HEK293 (cell line): ENCODE measurements around the gene MPZL1.

Experiments used
- CTCF ChIA-PET: fragments of 350-600 bp; formaldehyde crosslinking; extraction: SDS; loops from one replicate; lab custom pipeline; 2021; ENCODE audit warnings: antibody characterized with exemption; lab: Yijun Ruan, JAX
- POLR2A ChIA-PET: fragments of 300-600 bp; formaldehyde crosslinking; extraction: SDS; loops from one replicate; lab custom pipeline; 2020; ENCODE audit warnings: antibody characterized with exemption, inconsistent platforms; lab: Yijun Ruan, JAX
- H3K27ac ChIP-seq: fragments of 200-500 bp; sonication (Bioruptor generic); 2 replicates; pipeline ENCODE4 v1.5.1; 2014; ENCODE audit warnings: low read depth, low read length, control low read depth, inconsistent platforms; ENCODE audit errors: extremely low read depth
- H3K36me3 ChIP-seq, 2 experiments: fragments of 200-500 bp in 1 of 2; sonication (Bioruptor generic) in 1 of 2; 1 replicate in 1 of 2; 2 replicates in 1 of 2; pipeline ENCODE4 v1.5.1; 2014 to 2017; ENCODE audit warnings: inconsistent platforms in 2 of 2, low read length in 2 of 2; ENCODE audit not compliant: control insufficient read depth in 2 of 2, insufficient read depth in 1 of 2
- H3K4me1 ChIP-seq: fragments of 200-500 bp; sonication (Bioruptor generic); 2 replicates; pipeline ENCODE4 v1.5.1; 2014; ENCODE audit warnings: mild to moderate bottlenecking, low read length, inconsistent platforms; ENCODE audit not compliant: control insufficient read depth, insufficient read depth
- H3K4me3 ChIP-seq: 2 replicates; pipeline ENCODE4 v1.5.1; 2011; ENCODE audit warnings: low read depth, mild to moderate bottlenecking, control low read depth, low read length, moderate library complexity
- H3K9me3 ChIP-seq: fragments of 200-500 bp; sonication (Bioruptor generic); 2 replicates; pipeline ENCODE4 v1.5.1; 2014; ENCODE audit warnings: low read depth, low read length, inconsistent platforms; ENCODE audit not compliant: control insufficient read depth, insufficient read depth
- KLF1 ChIP-seq: fragments of 450-650 bp; formaldehyde crosslinking; IDR thresholded peaks from 2 replicates; pipeline ENCODE4 v1.5.1; 2016; ENCODE audit warnings: missing biosample characterization, missing genetic modification characterization
- MEIS1 ChIP-seq: sonication (generic); formaldehyde crosslinking; IDR thresholded peaks from 2 replicates; pipeline ENCODE4 v1.8.1; 2022; ENCODE audit warnings: missing genetic modification reagents, mild to moderate bottlenecking, borderline replicate concordance
- MZF1 ChIP-seq: fragments of 450-650 bp; formaldehyde crosslinking; IDR thresholded peaks from 2 replicates; pipeline ENCODE4 v1.5.1; 2017; ENCODE audit warnings: missing biosample characterization, missing genetic modification characterization, borderline replicate concordance
- YY2 ChIP-seq: fragments of 450-650 bp; formaldehyde crosslinking; IDR thresholded peaks from 2 replicates; pipeline ENCODE4 v1.5.1; 2016; ENCODE audit warnings: missing biosample characterization, missing genetic modification characterization
- ZBTB20 ChIP-seq: fragments of 450-650 bp; formaldehyde crosslinking; IDR thresholded peaks from 2 replicates; pipeline ENCODE4 v1.5.1; 2016; ENCODE audit warnings: missing biosample characterization, missing genetic modification characterization
- ZBTB21 ChIP-seq: fragments of 450-650 bp; formaldehyde crosslinking; IDR thresholded peaks from 2 replicates; pipeline ENCODE4 v1.5.1; 2017; ENCODE audit warnings: missing biosample characterization, missing genetic modification characterization
- ZNF10 ChIP-seq: fragments of 450-650 bp; formaldehyde crosslinking; IDR thresholded peaks from 2 replicates; pipeline ENCODE4 v1.5.1; 2017; ENCODE audit warnings: missing biosample characterization, missing genetic modification characterization
- ZNF157 ChIP-seq: fragments of 450-650 bp; formaldehyde crosslinking; IDR thresholded peaks from 2 replicates; pipeline ENCODE4 v1.5.1; 2016; ENCODE audit warnings: missing biosample characterization, missing genetic modification characterization
- ZNF223 ChIP-seq: fragments of 450-650 bp; formaldehyde crosslinking; IDR thresholded peaks from 2 replicates; pipeline ENCODE4 v1.5.1; 2016; ENCODE audit warnings: missing biosample characterization, missing genetic modification characterization
- ZNF239 ChIP-seq: fragments of 450-650 bp; formaldehyde crosslinking; IDR thresholded peaks from 2 replicates; pipeline ENCODE4 v1.5.1; 2016; ENCODE audit warnings: missing biosample characterization, missing genetic modification characterization
- ZNF394 ChIP-seq: fragments of 450-650 bp; formaldehyde crosslinking; IDR thresholded peaks from 2 replicates; pipeline ENCODE4 v1.5.1; 2016; ENCODE audit warnings: missing biosample characterization, missing genetic modification characterization, mild to moderate bottlenecking, moderate library complexity, borderline replicate concordance
- ZNF654 ChIP-seq: fragments of 450-650 bp; formaldehyde crosslinking; IDR thresholded peaks from 2 replicates; pipeline ENCODE4 v1.5.1; 2016; ENCODE audit warnings: low read depth, missing biosample characterization, missing genetic modification characterization
- ZNF660 ChIP-seq: fragments of 450-650 bp; IDR thresholded peaks from 2 replicates; pipeline ENCODE4 v1.5.1; 2018; ENCODE audit warnings: missing biosample characterization, mild to moderate bottlenecking, missing genetic modification characterization
- ZNF701 ChIP-seq: fragments of 450-650 bp; formaldehyde crosslinking; IDR thresholded peaks from 2 replicates; pipeline ENCODE4 v1.5.1; 2016; ENCODE audit warnings: missing biosample characterization, missing genetic modification characterization
- TF ChIP-seq, protein P1 (sequence below): fragments of 450-650 bp; formaldehyde crosslinking; IDR thresholded peaks from 2 replicates; pipeline ENCODE4 v1.5.1; 2017; ENCODE audit warnings: missing biosample characterization, missing genetic modification characterization
- TF ChIP-seq, protein P2 (sequence below): fragments of 450-650 bp; formaldehyde crosslinking; optimal IDR thresholded peaks from 2 replicates; pipeline ENCODE3; 2016; ENCODE audit warnings: missing biosample characterization, mild to moderate bottlenecking, missing genetic modification characterization
- TF ChIP-seq, protein P3 (sequence below): fragments of 450-650 bp; formaldehyde crosslinking; IDR thresholded peaks from 2 replicates; pipeline ENCODE4 v1.5.1; 2016; ENCODE audit warnings: missing biosample characterization, missing genetic modification characterization
- TF ChIP-seq, protein P4 (sequence below): fragments of 450-650 bp; formaldehyde crosslinking; conservative IDR thresholded peaks from 2 replicates; pipeline ENCODE4 v1.5.1; 2016; ENCODE audit warnings: low read depth, missing biosample characterization, missing genetic modification characterization

The MPZL1 gene

DNA sequence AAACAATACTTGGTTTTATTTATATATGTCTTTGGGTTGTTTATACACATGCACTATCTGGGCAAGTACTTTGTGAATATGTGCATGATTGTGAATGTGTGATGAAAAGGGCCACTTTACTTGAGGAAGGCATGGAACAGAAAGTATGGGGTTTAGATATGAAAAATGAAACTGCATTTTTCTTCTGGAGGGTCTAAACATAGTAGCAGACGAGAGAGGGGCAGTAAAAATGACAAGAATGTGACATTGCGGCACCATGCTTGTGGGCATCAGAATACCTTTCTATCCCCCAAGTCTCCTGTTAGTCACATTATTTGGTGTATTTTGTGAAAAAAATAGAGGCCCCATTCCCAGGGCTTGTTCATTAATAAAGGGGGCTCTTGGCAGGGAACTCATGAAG is 15.4 kb upstream of the MPZL1 start:
- no peaks in the 10 kb centered on the region for H3K4me1 ChIP-seq
- no peak overlapping the region for H3K4me3 ChIP-seq
- CTCF ChIA-PET, result interaction anchor here (0.5 to 2.1 kb wide), 3 partner anchors 9 to 19 kb away, joined by 3 to 6 read pairs (median 3); no protein-coding TSS in a partner anchor
- H3K9me3 ChIP-seq, result no peaks in the 10 kb centered on the region
- POLR2A ChIA-PET, result no interaction called here
- H3K27ac ChIP-seq, result no peak overlapping the region
- H3K36me3 ChIP-seq, result no peaks in the 10 kb centered on the region
- TF ChIP-seq, protein P1, sequence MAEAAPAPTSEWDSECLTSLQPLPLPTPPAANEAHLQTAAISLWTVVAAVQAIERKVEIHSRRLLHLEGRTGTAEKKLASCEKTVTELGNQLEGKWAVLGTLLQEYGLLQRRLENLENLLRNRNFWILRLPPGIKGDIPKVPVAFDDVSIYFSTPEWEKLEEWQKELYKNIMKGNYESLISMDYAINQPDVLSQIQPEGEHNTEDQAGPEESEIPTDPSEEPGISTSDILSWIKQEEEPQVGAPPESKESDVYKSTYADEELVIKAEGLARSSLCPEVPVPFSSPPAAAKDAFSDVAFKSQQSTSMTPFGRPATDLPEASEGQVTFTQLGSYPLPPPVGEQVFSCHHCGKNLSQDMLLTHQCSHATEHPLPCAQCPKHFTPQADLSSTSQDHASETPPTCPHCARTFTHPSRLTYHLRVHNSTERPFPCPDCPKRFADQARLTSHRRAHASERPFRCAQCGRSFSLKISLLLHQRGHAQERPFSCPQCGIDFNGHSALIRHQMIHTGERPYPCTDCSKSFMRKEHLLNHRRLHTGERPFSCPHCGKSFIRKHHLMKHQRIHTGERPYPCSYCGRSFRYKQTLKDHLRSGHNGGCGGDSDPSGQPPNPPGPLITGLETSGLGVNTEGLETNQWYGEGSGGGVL (tag by site-specific recombination), result no peak
- TF ChIP-seq, protein P2, sequence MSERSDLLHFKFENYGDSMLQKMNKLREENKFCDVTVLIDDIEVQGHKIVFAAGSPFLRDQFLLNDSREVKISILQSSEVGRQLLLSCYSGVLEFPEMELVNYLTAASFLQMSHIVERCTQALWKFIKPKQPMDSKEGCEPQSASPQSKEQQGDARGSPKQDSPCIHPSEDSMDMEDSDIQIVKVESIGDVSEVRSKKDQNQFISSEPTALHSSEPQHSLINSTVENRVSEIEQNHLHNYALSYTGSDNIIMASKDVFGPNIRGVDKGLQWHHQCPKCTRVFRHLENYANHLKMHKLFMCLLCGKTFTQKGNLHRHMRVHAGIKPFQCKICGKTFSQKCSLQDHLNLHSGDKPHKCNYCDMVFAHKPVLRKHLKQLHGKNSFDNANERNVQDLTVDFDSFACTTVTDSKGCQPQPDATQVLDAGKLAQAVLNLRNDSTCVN (tag by site-specific recombination), result no peak
- no peak for TF ChIP-seq ZNF157 (tag by site-specific recombination)
- no peak for TF ChIP-seq YY2
- no peak for TF ChIP-seq MEIS1 (CRISPR knock-in tag)

DNA sequence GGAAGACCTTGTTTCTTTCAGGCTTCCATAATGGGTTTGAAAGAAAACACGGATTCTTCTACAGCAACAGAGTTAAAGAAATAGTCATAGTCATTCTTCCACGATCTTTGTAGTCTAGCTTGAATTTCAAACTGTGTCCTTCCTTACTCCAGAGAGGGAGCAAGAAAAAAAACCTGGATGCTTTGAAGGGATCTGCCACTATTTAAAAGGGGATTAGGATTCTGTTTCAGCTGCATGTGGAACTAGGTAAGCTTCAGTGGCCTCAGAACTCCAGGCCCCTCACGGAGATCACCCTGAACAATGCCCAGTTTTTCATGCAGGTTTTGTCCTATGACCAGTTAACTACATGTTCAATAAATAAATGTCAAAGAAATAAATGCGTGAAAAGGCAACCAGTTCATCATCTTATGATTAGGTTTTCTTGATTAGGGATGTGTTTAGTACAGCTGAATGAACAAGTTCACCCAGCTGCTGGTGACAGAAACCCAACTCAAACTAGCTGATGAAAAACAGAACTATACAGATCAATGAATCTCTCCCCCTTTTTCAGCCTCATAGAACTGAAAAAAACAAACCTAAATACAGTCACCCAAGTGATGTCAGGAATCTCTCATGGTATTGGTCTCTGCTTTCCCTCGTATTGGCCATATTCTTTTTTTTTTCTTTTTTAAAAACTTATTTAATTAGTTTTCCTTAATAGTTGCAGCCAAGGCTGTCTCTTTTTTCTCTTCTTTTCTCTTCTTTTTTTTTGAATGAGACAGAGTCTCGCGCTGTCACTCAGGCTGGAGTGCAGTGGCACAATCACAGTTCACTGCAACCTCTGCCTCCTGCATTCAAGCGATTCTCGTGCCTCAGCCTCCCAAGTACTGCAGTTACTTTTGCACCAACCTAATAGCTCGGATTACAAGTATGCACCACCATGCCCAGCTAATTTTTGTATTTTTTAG is 14.6 kb upstream of the MPZL1 start:
- ChIA-PET CTCF (interaction anchor here (0.5 to 1.7 kb wide), 3 partner anchors 10 to 436 kb away, joined by 3 to 4 read pairs (median 3); no protein-coding TSS in a partner anchor), POLR2A (no interaction called here)
- no peak for TF ChIP-seq KLF1
- TF ChIP-seq ZBTB20 (tag by site-specific recombination), result no peak
- peak; percentile 51; the same call in 1 of the 2 replicates for TF ChIP-seq MZF1 (tag by site-specific recombination)
- no peak for TF ChIP-seq ZNF239

DNA sequence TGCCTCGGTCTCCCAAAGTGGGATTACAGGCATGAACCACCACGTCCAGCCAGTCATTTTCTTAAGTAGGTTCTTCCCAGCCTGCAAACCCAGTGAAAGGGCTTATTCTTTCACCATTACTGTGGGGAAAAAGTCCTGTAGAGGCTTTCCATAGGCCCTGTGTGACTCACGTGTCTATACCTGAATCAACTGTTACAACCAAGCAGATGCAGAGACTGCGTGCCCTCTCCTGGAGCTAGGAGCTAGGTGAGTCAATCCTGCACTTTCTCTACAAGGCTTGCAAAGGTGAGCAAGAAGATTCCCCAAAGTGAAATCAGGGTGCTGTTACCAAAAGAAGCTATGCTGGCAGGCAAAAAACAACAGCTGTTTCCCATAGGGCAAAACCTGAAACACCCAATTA is 13.8 kb upstream of the MPZL1 start:
- ChIA-PET POLR2A (no interaction called here), CTCF (interaction anchor here (0.6 to 1.7 kb wide), 2 partner anchors 20 to 436 kb away, joined by 3 to 4 read pairs; no protein-coding TSS in a partner anchor)
- no peak overlapping the region for H3K4me3 ChIP-seq
- no peaks in the 10 kb centered on the region for H3K9me3 ChIP-seq
- no peaks in the 10 kb centered on the region for H3K36me3 ChIP-seq
- no peak overlapping the region for H3K27ac ChIP-seq
- H3K4me1 ChIP-seq, result no peaks in the 10 kb centered on the region
- TF ChIP-seq, protein P3, sequence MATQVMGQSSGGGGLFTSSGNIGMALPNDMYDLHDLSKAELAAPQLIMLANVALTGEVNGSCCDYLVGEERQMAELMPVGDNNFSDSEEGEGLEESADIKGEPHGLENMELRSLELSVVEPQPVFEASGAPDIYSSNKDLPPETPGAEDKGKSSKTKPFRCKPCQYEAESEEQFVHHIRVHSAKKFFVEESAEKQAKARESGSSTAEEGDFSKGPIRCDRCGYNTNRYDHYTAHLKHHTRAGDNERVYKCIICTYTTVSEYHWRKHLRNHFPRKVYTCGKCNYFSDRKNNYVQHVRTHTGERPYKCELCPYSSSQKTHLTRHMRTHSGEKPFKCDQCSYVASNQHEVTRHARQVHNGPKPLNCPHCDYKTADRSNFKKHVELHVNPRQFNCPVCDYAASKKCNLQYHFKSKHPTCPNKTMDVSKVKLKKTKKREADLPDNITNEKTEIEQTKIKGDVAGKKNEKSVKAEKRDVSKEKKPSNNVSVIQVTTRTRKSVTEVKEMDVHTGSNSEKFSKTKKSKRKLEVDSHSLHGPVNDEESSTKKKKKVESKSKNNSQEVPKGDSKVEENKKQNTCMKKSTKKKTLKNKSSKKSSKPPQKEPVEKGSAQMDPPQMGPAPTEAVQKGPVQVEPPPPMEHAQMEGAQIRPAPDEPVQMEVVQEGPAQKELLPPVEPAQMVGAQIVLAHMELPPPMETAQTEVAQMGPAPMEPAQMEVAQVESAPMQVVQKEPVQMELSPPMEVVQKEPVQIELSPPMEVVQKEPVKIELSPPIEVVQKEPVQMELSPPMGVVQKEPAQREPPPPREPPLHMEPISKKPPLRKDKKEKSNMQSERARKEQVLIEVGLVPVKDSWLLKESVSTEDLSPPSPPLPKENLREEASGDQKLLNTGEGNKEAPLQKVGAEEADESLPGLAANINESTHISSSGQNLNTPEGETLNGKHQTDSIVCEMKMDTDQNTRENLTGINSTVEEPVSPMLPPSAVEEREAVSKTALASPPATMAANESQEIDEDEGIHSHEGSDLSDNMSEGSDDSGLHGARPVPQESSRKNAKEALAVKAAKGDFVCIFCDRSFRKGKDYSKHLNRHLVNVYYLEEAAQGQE, result no peak
- TF ChIP-seq YY2, result no peak
- no peak for TF ChIP-seq ZNF660 (tag by site-specific recombination)
- TF ChIP-seq, protein P4, sequence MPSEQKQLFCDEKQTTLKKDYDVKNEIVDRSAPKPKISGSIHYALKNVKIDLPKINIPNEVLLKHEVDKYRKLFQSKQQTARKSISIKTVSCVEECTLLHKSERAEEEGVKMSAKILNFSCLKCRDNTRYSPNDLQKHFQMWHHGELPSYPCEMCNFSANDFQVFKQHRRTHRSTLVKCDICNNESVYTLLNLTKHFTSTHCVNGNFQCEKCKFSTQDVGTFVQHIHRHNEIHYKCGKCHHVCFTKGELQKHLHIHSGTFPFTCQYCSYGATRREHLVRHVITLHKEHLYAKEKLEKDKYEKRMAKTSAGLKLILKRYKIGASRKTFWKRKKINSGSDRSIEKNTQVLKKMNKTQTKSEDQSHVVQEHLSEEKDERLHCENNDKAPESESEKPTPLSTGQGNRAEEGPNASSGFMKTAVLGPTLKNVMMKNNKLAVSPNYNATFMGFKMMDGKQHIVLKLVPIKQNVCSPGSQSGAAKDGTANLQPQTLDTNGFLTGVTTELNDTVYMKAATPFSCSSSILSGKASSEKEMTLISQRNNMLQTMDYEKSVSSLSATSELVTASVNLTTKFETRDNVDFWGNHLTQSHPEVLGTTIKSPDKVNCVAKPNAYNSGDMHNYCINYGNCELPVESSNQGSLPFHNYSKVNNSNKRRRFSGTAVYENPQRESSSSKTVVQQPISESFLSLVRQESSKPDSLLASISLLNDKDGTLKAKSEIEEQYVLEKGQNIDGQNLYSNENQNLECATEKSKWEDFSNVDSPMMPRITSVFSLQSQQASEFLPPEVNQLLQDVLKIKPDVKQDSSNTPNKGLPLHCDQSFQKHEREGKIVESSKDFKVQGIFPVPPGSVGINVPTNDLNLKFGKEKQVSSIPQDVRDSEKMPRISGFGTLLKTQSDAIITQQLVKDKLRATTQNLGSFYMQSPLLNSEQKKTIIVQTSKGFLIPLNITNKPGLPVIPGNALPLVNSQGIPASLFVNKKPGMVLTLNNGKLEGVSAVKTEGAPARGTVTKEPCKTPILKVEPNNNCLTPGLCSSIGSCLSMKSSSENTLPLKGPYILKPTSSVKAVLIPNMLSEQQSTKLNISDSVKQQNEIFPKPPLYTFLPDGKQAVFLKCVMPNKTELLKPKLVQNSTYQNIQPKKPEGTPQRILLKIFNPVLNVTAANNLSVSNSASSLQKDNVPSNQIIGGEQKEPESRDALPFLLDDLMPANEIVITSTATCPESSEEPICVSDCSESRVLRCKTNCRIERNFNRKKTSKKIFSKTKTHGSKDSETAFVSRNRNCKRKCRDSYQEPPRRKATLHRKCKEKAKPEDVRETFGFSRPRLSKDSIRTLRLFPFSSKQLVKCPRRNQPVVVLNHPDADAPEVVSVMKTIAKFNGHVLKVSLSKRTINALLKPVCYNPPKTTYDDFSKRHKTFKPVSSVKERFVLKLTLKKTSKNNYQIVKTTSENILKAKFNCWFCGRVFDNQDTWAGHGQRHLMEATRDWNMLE (tag by site-specific recombination), result no peak
- no peak for TF ChIP-seq ZNF10 (tag by site-specific recombination)
- no peak for TF ChIP-seq ZBTB21 (tag by site-specific recombination)
- no peak for TF ChIP-seq ZNF223 (tag by site-specific recombination)
- TF ChIP-seq ZNF394 (tag by site-specific recombination), result no peak
- no peak for TF ChIP-seq ZNF654
- TF ChIP-seq ZNF701, result no peak

More for the DNA sequence above, 14.6 kb upstream of the MPZL1 start:
- Histone ChIP-seq H3K9me3 (no peaks in the 10 kb centered on the region), H3K27ac (no peak overlapping the region), H3K4me1 (no peaks in the 10 kb centered on the region), H3K36me3 (no peaks in the 10 kb centered on the region), H3K4me3 (no peak overlapping the region)
